Keratinocyte (primary cell): ENCODE measurements around the gene GPR137.

Experiments
- CTCF ChIP-seq, 3 experiments: IDR thresholded peaks in 1 of 3; conservative IDR thresholded peaks in 1 of 3; optimal IDR thresholded peaks in 1 of 3; 2 replicates in 2 of 3; 3 replicates in 1 of 3; pipeline versions ENCODE3 to v1.5.1; 2011; ENCODE audit warnings: low read length in 3 of 3, mild to moderate bottlenecking in 3 of 3, moderate library complexity in 2 of 3, control low read depth in 1 of 3, inconsistent platforms in 1 of 3; ENCODE audit not compliant: insufficient read depth in 2 of 3; ENCODE audit errors: extremely low read depth in 1 of 3
- EZH2 ChIP-seq: IDR thresholded peaks from one replicate; pipeline ENCODE4 v1.6.1; 2012; ENCODE audit warnings: inconsistent platforms, mild to moderate bottlenecking, low read length, moderate library complexity

- no peak for TF ChIP-seq CTCF (optimal IDR thresholded peaks at IDR 0.05 in 1 of 3, IDR thresholded peaks at IDR 0.05 in 1 of 3, conservative IDR thresholded peaks at IDR 0.05 in 1 of 3; ENCODE audit: extremely low read depth in 1 of 3, insufficient read depth in 2 of 3, low read length in 3 of 3)
- TF ChIP-seq EZH2 = peak; percentile 80
Measured at GRCh38 chr11:64299847-64300648, 14.4 kb downstream of the GPR137 start, which contains the start of gene CATSPERZ.
